Tibial nerve (tissue), 4 donors: Measurements from ENCODE around the gene CRACR2A. TPM values are rescaled to one million over a fixed set of nuclear protein-coding genes. Genes with fewer than 3 reads are reported as not detected.
A peak's percentile ranks its signal among the peaks of the same experiment; 100 is the strongest.

Experiments used
- DNase-seq, 2 donors: peaks; one replicate each; pipeline ENCODE4 v3.0.0-alpha.2; 2019; ENCODE audit warnings: low spot score in 2 of 2
- H3K27ac ChIP-seq, 4 donors: fragments of 200-600 bp; sonication (generic) in 3 of 4; one replicate each; pipeline ENCODE4 v1.5.1; 2017 to 2019; ENCODE audit warnings: mild to moderate bottlenecking in 1 of 4
- H3K27me3 ChIP-seq, 2 donors: fragments of 200-600 bp; sonication (generic) in 1 of 2; one replicate each; pipeline versions ENCODE4 v1.5.1 to v1.6.0; 2017 to 2019
- H3K36me3 ChIP-seq, 3 donors: fragments of 200-600 bp; sonication (generic); one replicate each; pipeline ENCODE4 v1.5.1; 2018 to 2019
- H3K4me1 ChIP-seq, 4 donors: fragments of 200-600 bp; sonication (generic) in 3 of 4; one replicate each; pipeline ENCODE4 v1.5.1; 2017 to 2019
- H3K4me3 ChIP-seq, 4 donors: fragments of 200-600 bp; sonication (generic) in 3 of 4; one replicate each; pipeline ENCODE4 v1.5.1; 2017 to 2019; ENCODE audit warnings: mild to moderate bottlenecking in 1 of 4, moderate library complexity in 1 of 4
- H3K9me3 ChIP-seq, 4 donors: fragments of 200-600 bp; sonication (generic) in 3 of 4; one replicate each; pipeline ENCODE4 v1.5.1; 2017 to 2019
- CTCF ChIP-seq, 5 experiments: fragments of 200-600 bp in 3 of 5; fragments of 450-650 bp in 2 of 5; sonication (generic) in 3 of 5; IDR thresholded peaks; one replicate each; pipeline ENCODE4 v1.5.1; 2016 to 2019; ENCODE audit warnings: antibody characterized with exemption in 5 of 5, mild to moderate bottlenecking in 3 of 5, moderate library complexity in 2 of 5
- EP300 ChIP-seq, 2 donors: sonication (generic); formaldehyde crosslinking; IDR thresholded peaks; one replicate each; pipeline ENCODE4 v1.6.1; 2017; ENCODE audit warnings: antibody characterized with exemption in 2 of 2, mild to moderate bottlenecking in 1 of 2
- POLR2A ChIP-seq, 2 donors: fragments of 450-650 bp; IDR thresholded peaks; one replicate each; pipeline ENCODE4 v1.6.1; 2017; ENCODE audit warnings: antibody characterized with exemption in 2 of 2, mild to moderate bottlenecking in 2 of 2, moderate library complexity in 2 of 2
- WGBS, 2 donors: methylation state at CpG; one replicate each; pipeline ENCODE4 v1.1.5; 2018; 5-methylcytosine and 5-hydroxymethylcytosine counted together
- total RNA-seq, 4 donors: library from RNA; depleted of rRNA; stranded (reverse); fragments of >200 nt; gene quantifications; one replicate each; pipeline ENCODE4 v1.1.0, GENCODE V29; 2016

The CRACR2A gene
- total RNA-seq, 4 donors from 2014 or later, result 2.6 to 6.3 (median 4.2) TPM

- 76 to 87% methylated on average over 6 of the region's 6 CpGs for WGBS, 2 donors
- no peaks in the 10 kb centered on the region for H3K27me3 ChIP-seq
- no peak for TF ChIP-seq POLR2A (IDR thresholded peaks at IDR 0.05)
- TF ChIP-seq EP300 (IDR thresholded peaks at IDR 0.05), result no peak
- no peak for TF ChIP-seq CTCF (IDR thresholded peaks at IDR 0.05)
- peaks cover 0 to 7% (median 0%) of the 10 kb centered on the region in 3 donors for H3K36me3 ChIP-seq
- H3K4me1 ChIP-seq, result peaks cover 0 to 23% (median 0%) of the 10 kb centered on the region in 4 donors
- H3K4me3 ChIP-seq, result no peak overlapping the region
- H3K27ac ChIP-seq, result no peak overlapping the region
- DNase-seq, result no peak
- H3K9me3 ChIP-seq, result no peaks in the 10 kb centered on the region
Measured at GRCh38 chr12:3730111-3730510, 22.8 kb downstream of the CRACR2A start.

- H3K9me3 ChIP-seq, result no peaks in the 10 kb centered on the region
- H3K27ac ChIP-seq, result no peak overlapping the region
- 77 to 80% methylated on average over 6 of the region's 6 CpGs for WGBS, 2 donors
- H3K4me3 ChIP-seq, result no peak overlapping the region
- H3K36me3 ChIP-seq, result peaks cover 0 to 7% (median 0%) of the 10 kb centered on the region in 3 donors
- H3K4me1 ChIP-seq, result peaks cover 0 to 23% (median 0%) of the 10 kb centered on the region in 4 donors
- no peaks in the 10 kb centered on the region for H3K27me3 ChIP-seq
- no peak for DNase-seq
- TF ChIP-seq EP300 (IDR thresholded peaks at IDR 0.05) (no peak), POLR2A (IDR thresholded peaks at IDR 0.05) (no peak), CTCF (IDR thresholded peaks at IDR 0.05) (no peak)
Measured at GRCh38 chr12:3728686-3729085, 24.2 kb downstream of the CRACR2A start.

GRCh38 chr12:3727877-3728632 lies 24.9 kb downstream of the CRACR2A start:
- Histone ChIP-seq H3K27ac (no peak overlapping the region), H3K27me3 (no peaks in the 10 kb centered on the region)
- WGBS, 2 donors, result 55 to 57% methylated on average over 8 of the region's 8 CpGs

GRCh38 chr12:3727354-3727753 lies 25.6 kb downstream of the CRACR2A start:
- WGBS, 2 donors, result 85 to 88% methylated on average over 8 of the region's 8 CpGs
- no peaks in the 10 kb centered on the region for H3K9me3 ChIP-seq
- H3K27ac ChIP-seq, result no peak overlapping the region
- no peak for DNase-seq
- no peak for TF ChIP-seq CTCF (IDR thresholded peaks at IDR 0.05)
- no peak for TF ChIP-seq POLR2A (IDR thresholded peaks at IDR 0.05)
- TF ChIP-seq EP300 (IDR thresholded peaks at IDR 0.05), result no peak
- no peaks in the 10 kb centered on the region for H3K27me3 ChIP-seq
- H3K4me1 ChIP-seq, result peaks cover 0 to 23% (median 0%) of the 10 kb centered on the region in 4 donors
- H3K4me3 ChIP-seq, result no peak overlapping the region
- no peaks in the 10 kb centered on the region for H3K36me3 ChIP-seq

More at GRCh38 chr12:3727877-3728632, 24.9 kb downstream of the CRACR2A start:
- Histone ChIP-seq H3K36me3 (peaks cover 0 to 5% (median 0%) of the 10 kb centered on the region in 3 donors), H3K4me3 (no peak overlapping the region), H3K9me3 (no peaks in the 10 kb centered on the region), H3K4me1 (peaks cover 0 to 23% (median 0%) of the 10 kb centered on the region in 4 donors)
- TF ChIP-seq CTCF (IDR thresholded peaks at IDR 0.05), result no peak
- TF ChIP-seq EP300 (IDR thresholded peaks at IDR 0.05), result no peak
- TF ChIP-seq POLR2A (IDR thresholded peaks at IDR 0.05), result no peak
- peak in 1 of 2 donors; percentile 38 for DNase-seq

- Histone ChIP-seq H3K4me3 (no peak overlapping the region), H3K27ac (no peak overlapping the region), H3K27me3 (no peaks in the 10 kb centered on the region), H3K36me3 (no peaks in the 10 kb centered on the region), H3K4me1 (peaks cover 0 to 23% (median 0%) of the 10 kb centered on the region in 4 donors), H3K9me3 (no peaks in the 10 kb centered on the region)
- 77 to 82% methylated on average over 6 of the region's 6 CpGs for WGBS, 2 donors
- DNase-seq, result no peak
- TF ChIP-seq EP300 (IDR thresholded peaks at IDR 0.05), result no peak
- TF ChIP-seq CTCF (IDR thresholded peaks at IDR 0.05), result no peak
- TF ChIP-seq POLR2A (IDR thresholded peaks at IDR 0.05), result no peak
Measured at GRCh38 chr12:3726456-3726855, 26.5 kb downstream of the CRACR2A start.
